NCI-H146 treated with DMSO at 0.1 percent for 48 hours (cell line): ENCODE measurements around the gene ZMYND11.
"Not testable (repeated sequence)": the region's sequence is repeated elsewhere in the genome, so short reads cannot be mapped to it uniquely, and the experiment has no call there.

Source experiments
- DNase-seq: peaks from one replicate; lab custom pipeline; 2025; ENCODE audit not compliant: unreplicated experiment; lab: John Stamatoyannopoulos, UW

The ZMYND11 gene

GRCh38 chr10:241966-242643 lies 106.8 kb downstream of the ZMYND11 start:
- DNase-seq: no peak

- DNase-seq: no peak
Observed at GRCh38 chr10:244227-244626, 109.0 kb downstream of the ZMYND11 start.

- DNase-seq: no peak
Observed at GRCh38 chr10:246431-246830, 111.2 kb downstream of the ZMYND11 start.

GRCh38 chr10:247480-247879 lies 112.2 kb downstream of the ZMYND11 start:
- no peak for DNase-seq

DNA sequence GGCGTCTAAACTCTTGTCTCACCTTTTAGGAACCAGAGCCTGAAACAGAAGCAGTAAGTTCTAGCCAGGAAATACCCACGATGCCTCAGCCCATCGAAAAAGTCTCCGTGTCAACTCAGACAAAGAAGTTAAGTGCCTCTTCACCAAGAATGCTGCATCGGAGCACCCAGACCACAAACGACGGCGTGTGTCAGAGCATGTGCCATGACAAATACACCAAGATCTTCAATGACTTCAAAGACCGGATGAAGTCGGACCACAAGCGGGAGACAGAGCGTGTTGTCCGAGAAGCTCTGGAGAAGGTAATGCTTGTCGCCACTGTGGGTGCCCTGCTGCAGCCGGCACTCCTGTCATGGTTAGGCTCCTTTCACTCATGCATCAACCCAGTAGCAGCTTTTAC lies 113.1 kb downstream of the ZMYND11 start:
- DNase-seq: no peak

DNA sequence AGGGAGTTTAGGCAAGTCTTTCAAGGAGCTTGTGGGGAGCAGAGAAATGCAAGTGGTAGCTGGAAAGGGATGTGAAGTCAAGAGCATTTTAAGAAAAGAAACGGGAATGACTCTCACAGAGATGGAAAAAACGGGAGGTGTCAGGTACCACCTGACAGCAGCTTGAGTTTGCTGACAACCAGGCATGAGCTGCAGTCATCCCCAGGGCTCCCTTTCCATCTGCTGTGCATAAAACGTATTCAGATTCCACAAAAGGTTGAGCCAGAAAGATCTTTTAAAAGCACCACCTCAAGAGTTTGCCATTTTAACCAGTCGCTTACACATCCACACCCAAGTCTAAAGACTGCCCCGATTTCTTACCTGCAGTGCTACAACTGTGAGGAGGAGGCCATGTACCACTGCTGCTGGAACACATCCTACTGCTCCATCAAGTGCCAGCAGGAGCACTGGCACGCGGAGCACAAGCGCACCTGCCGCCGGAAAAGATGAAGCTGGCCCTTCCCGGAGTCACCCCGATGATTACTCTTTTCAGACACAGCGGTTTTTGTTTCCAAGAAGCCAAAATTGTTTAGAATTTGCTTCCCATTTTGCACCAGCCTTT lies 116.8 kb downstream of the ZMYND11 start:
- no peak for DNase-seq

GRCh38 chr10:260819-261429 lies 125.7 kb downstream of the ZMYND11 start:
- no peak for DNase-seq

- not testable (repeated sequence) for DNase-seq
Observed at GRCh38 chr10:264160-265073, 129.2 kb downstream of the ZMYND11 start.

GRCh38 chr10:265074-265440 lies 129.8 kb downstream of the ZMYND11 start:
- DNase-seq: not testable (repeated sequence)

GRCh38 chr10:265816-266588 lies 130.7 kb downstream of the ZMYND11 start:
- not testable (repeated sequence) for DNase-seq

- peak; percentile 59 for DNase-seq
Observed at GRCh38 chr10:266974-267425, 131.7 kb downstream of the ZMYND11 start.

DNA sequence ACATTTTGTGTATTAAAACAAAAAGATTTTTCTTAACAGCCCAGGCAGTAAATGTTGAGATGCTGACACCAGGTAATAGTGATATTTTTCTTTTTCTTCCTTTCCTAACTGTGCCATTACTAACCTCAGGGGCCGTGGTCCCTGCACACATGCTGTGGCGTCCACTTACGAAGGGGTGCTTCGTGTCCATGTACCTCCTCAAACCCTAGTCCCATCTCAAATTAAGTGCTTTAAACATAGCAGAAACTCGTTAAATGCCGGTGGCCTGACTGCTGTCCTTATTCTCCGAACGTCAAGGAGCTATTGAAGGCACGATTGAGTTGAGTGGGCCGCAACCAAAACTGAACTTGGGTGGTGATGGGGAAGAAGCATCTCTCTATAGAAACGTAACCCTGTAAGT lies 132.4 kb downstream of the ZMYND11 start:
- no peak for DNase-seq

- no peak for DNase-seq
Observed at GRCh38 chr10:269440-270074, 134.3 kb downstream of the ZMYND11 start.

- DNase-seq: no peak
Observed at GRCh38 chr10:271201-271600, 135.9 kb downstream of the ZMYND11 start.

GRCh38 chr10:271722-272121 lies 136.5 kb downstream of the ZMYND11 start:
- no peak for DNase-seq

GRCh38 chr10:273088-273487 lies 137.8 kb downstream of the ZMYND11 start:
- no peak for DNase-seq

DNA sequence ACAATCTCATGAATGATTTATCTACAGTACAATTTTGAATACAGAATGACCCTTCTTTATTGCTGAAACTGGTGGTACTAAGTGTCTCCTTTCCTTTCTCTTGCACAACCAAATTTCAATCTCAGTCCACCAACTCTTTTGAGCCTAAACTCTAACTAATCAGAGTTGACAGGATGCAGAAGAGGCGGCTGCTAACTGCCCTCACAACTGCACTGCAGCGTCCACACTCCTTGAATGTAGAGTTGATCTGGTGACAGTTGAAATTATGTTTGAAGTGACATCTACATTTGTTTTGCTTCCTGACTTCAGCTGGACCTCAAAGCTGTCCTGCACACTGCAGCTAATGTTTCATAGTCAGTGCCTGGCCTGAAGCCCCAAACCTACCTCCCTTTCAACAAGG lies 139.6 kb downstream of the ZMYND11 start:
- no peak for DNase-seq

- DNase-seq: no peak
Observed at GRCh38 chr10:275680-276079, 140.4 kb downstream of the ZMYND11 start.

DNA sequence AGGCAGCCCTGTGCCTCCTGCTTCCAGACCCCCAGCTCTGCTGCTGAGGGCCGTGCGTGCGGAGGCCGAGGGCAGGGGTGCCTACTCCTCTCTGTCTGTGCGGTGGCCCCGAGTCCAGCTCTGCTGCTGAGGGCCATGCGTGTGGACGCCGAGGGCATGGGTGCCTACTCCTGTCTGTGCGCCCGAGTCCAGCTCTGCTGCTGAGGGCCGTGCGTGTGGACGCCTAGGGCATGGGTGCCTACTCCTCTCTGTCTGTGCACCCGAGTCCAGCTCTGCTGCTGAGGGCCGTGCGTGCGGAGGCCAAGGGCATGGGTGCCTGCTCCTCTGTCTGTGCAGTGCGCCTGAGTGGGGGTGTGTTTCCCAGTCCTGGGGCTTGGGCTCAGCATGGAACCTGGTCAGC lies 142.7 kb downstream of the ZMYND11 start:
- no peak for DNase-seq

- DNase-seq: no peak
Observed at GRCh38 chr10:278707-279106, 143.5 kb downstream of the ZMYND11 start.
